ENCODE measurements around the gene SH3BP4. TPM values are rescaled to one million over a fixed set of nuclear protein-coding genes. Genes with fewer than 3 reads are reported as not detected.

Gene SH3BP4
- total and polyA plus RNA-seq, 2 of the 13 experiments (the other 11 are each of a cell fraction or from before 2014, with no cell fraction given): 34.6 to 99.1 TPM

DNA sequence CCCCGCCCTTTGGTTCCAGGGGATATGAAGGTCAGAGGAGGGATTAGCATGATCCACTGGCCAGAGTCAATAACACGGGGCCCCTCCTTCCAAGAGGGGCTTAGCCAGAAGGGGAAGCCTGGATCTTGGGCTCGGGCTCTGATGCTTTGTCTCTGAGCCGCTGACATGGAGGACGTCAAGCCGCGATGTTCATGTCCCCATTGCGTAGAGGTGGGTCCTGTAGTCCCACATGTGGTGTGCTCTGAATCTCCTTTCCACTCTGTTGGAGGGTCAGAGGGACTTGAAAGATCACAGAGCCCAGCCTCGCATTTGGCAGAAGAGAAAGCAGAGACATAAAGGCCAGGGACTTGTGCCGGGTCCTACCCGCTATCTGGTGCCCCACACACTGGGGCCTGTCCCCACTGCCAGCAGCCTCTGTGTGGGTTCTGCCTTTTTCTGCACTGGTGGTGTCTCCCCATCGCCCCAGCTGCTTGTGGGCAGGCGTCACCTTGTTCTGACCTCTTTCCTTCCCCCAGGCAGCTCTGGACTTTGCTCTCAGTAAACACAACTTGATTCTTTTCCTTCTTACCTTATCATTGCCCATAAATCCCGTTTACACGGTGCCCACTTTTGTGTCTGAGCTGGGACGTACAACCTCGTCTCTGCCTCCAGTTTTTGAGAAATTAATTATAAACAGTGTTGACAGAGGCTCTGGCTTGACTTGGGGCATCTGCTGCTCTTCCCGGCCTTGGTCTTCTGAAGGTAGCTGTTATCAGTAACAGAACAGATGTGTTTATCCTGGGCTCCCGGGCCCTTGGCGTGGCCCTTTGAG is 48.8 kb downstream of the SH3BP4 start (continued):
- TF ChIP-seq GATA4 (IDR thresholded peaks at IDR 0.05; ENCODE audit: borderline replicate concordance, low read depth): no peak; the same call in 1 of the 2 replicates
- no peak for TF ChIP-seq KDM1A (CRISPR knock-in tag; IDR thresholded peaks at IDR 0.05)
- TF ChIP-seq, protein P1, sequence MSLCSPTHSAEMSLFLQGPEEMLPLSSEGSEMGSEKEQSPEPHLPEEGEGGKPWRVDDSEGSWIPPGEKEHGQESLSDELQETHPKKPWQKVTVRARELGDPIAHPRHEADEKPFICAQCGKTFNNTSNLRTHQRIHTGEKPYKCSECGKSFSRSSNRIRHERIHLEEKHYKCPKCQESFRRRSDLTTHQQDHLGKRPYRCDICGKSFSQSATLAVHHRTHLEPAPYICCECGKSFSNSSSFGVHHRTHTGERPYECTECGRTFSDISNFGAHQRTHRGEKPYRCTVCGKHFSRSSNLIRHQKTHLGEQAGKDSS (CRISPR knock-in tag; IDR thresholded peaks at IDR 0.05; ENCODE audit: borderline replicate concordance, low read depth): no peak
- TF ChIP-seq TOE1 (CRISPR knock-in tag; IDR thresholded peaks at IDR 0.05): no peak
- TF ChIP-seq, protein P2, sequence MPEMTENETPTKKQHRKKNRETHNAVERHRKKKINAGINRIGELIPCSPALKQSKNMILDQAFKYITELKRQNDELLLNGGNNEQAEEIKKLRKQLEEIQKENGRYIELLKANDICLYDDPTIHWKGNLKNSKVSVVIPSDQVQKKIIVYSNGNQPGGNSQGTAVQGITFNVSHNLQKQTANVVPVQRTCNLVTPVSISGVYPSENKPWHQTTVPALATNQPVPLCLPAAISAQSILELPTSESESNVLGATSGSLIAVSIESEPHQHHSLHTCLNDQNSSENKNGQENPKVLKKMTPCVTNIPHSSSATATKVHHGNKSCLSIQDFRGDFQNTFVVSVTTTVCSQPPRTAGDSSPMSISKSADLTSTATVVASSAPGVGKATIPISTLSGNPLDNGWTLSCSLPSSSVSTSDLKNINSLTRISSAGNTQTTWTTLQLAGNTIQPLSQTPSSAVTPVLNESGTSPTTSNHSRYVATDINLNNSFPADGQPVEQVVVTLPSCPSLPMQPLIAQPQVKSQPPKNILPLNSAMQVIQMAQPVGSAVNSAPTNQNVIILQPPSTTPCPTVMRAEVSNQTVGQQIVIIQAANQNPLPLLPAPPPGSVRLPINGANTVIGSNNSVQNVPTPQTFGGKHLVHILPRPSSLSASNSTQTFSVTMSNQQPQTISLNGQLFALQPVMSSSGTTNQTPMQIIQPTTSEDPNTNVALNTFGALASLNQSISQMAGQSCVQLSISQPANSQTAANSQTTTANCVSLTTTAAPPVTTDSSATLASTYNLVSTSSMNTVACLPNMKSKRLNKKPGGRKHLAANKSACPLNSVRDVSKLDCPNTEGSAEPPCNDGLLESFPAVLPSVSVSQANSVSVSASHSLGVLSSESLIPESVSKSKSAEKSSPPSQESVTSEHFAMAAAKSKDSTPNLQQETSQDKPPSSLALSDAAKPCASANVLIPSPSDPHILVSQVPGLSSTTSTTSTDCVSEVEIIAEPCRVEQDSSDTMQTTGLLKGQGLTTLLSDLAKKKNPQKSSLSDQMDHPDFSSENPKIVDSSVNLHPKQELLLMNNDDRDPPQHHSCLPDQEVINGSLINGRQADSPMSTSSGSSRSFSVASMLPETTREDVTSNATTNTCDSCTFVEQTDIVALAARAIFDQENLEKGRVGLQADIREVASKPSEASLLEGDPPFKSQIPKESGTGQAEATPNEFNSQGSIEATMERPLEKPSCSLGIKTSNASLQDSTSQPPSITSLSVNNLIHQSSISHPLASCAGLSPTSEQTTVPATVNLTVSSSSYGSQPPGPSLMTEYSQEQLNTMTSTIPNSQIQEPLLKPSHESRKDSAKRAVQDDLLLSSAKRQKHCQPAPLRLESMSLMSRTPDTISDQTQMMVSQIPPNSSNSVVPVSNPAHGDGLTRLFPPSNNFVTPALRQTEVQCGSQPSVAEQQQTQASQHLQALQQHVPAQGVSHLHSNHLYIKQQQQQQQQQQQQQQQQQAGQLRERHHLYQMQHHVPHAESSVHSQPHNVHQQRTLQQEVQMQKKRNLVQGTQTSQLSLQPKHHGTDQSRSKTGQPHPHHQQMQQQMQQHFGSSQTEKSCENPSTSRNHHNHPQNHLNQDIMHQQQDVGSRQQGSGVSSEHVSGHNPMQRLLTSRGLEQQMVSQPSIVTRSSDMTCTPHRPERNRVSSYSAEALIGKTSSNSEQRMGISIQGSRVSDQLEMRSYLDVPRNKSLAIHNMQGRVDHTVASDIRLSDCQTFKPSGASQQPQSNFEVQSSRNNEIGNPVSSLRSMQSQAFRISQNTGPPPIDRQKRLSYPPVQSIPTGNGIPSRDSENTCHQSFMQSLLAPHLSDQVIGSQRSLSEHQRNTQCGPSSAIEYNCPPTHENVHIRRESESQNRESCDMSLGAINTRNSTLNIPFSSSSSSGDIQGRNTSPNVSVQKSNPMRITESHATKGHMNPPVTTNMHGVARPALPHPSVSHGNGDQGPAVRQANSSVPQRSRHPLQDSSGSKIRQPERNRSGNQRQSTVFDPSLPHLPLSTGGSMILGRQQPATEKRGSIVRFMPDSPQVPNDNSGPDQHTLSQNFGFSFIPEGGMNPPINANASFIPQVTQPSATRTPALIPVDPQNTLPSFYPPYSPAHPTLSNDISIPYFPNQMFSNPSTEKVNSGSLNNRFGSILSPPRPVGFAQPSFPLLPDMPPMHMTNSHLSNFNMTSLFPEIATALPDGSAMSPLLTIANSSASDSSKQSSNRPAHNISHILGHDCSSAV (CRISPR knock-in tag; IDR thresholded peaks at IDR 0.05; ENCODE audit: borderline replicate concordance): no peak
- TF ChIP-seq KLF15 (CRISPR knock-in tag; IDR thresholded peaks at IDR 0.05; ENCODE audit: borderline replicate concordance): no peak
- TF ChIP-seq GABPB1 (CRISPR knock-in tag; IDR thresholded peaks at IDR 0.05): no peak; the same call in 1 of the 2 replicates
- no peak for TF ChIP-seq NFRKB (IDR thresholded peaks at IDR 0.05)
- TF ChIP-seq PAX8 (CRISPR knock-in tag; IDR thresholded peaks at IDR 0.05; ENCODE audit: borderline replicate concordance): no peak
- TF ChIP-seq SRSF4 (IDR thresholded peaks at IDR 0.05; ENCODE audit: low read depth, low read length, poor library complexity, severe bottlenecking): no peak
- no peak for TF ChIP-seq HES4 (CRISPR knock-in tag; IDR thresholded peaks at IDR 0.05; ENCODE audit: borderline replicate concordance)
- TF ChIP-seq RFX1 (IDR thresholded peaks at IDR 0.05): no peak

All from HepG2 (cell line).